Measurements from ENCODE around the gene FAM200B.

FAM200B gene

DNA sequence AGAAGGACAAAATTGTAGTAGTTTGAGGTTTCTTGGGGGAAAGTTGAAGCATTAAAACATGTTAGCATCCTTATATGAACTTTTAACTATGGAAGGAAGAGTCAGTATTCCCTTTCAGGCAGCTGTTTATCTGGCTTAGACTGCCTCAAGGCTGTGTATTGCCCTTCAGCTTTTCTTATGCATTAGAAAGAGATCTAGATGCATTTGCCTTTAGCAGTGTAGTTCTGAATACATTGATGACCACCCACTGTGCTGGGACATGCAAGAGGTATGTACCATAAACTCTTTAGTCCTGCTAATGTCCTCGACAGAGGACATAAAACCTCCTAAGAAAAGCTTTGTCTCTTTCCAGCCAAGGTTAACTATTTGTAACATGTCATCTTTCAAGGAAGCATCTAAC lies 2.9 kb downstream of the FAM200B start:
- no peak overlapping the region for H3K4me3 ChIP-seq (ENCODE audit: low read depth, low read length)
- DNase-seq (ENCODE audit: low read depth) = no peak
- TF ChIP-seq, protein P1, sequence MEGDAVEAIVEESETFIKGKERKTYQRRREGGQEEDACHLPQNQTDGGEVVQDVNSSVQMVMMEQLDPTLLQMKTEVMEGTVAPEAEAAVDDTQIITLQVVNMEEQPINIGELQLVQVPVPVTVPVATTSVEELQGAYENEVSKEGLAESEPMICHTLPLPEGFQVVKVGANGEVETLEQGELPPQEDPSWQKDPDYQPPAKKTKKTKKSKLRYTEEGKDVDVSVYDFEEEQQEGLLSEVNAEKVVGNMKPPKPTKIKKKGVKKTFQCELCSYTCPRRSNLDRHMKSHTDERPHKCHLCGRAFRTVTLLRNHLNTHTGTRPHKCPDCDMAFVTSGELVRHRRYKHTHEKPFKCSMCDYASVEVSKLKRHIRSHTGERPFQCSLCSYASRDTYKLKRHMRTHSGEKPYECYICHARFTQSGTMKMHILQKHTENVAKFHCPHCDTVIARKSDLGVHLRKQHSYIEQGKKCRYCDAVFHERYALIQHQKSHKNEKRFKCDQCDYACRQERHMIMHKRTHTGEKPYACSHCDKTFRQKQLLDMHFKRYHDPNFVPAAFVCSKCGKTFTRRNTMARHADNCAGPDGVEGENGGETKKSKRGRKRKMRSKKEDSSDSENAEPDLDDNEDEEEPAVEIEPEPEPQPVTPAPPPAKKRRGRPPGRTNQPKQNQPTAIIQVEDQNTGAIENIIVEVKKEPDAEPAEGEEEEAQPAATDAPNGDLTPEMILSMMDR (IDR thresholded peaks at IDR 0.05; ENCODE audit: control insufficient read depth, extremely low read depth, insufficient read depth) = no peak

DNA sequence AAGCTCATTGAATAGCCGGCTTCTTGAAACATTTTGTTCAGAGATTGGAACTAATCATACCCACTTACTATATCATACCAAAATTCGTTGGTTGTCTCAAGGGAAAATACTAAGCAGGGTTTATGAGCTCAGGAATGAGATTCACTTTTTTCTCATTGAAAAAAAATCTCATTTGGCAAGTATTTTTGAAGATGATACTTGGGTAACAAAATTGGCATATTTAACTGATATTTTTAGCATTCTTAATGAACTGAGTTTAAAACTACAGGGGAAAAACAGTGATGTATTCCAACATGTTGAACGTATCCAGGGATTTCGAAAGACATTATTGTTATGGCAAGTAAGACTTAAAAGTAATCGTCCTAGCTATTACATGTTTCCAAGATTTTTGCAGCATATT lies 6.4 kb downstream of the FAM200B start:
- no peak for DNase-seq (ENCODE audit: low read depth)
- TF ChIP-seq, protein P1 (IDR thresholded peaks at IDR 0.05; ENCODE audit: control insufficient read depth, extremely low read depth, insufficient read depth) = no peak
- no peak overlapping the region for H3K4me3 ChIP-seq (ENCODE audit: low read depth, low read length)

DNA sequence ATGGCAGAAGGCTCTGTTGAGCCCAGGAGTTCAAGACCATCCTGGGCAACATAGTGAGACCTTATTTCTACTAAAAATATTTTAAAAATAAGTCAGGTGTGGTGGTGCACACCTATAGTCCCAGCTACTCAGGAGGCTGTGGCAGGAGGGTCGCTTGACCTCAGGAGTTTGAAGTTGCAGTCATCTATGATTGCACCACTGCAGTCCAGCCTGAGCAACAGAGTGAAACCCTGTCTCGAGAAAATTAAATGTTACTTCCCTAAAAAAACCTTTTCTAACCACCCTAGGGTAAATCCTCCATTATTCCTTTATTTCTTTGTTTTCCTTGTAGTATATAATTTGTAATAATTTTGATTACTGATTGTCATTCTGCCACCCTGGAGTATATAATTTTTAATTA lies 7.9 kb downstream of the FAM200B start:
- H3K4me3 ChIP-seq (ENCODE audit: low read depth, low read length) = no peak overlapping the region
- TF ChIP-seq, protein P1 (IDR thresholded peaks at IDR 0.05; ENCODE audit: control insufficient read depth, extremely low read depth, insufficient read depth) = no peak
- no peak for DNase-seq (ENCODE audit: low read depth)

DNA sequence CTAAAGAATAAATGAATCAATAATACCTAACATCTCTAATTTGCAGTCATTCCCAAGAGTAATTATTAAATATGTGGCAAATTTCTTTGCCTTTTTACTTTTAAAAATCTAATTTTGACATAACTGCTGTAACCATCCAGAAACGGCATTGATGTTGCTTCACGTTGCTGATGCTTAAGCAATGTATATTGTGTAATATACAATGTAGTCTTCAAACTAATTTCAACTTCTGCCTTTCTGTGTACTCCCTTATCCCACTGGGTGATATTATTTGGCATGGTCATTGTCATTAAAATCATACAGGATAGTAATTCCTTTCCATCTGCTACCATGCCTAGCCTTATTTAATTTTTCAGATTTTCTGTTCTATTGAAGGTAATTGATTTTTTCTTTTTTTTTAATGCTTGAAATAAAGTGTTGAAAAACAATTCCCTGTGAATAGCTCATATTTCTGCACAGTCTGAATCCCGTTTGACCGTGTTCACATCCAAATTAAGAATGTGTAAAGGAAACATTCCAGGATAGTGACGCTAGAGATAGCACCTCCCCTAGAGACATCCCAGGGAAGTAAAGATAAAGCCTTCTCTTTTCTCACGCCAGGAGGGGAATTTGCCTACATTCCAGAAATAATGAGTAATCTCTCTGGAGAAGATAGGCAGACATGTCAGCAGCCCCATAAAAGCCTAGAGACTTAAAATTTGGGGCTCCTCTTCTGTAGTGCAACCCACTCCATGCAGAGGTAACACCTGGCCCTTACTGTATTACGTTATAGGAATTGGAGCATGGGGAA lies 8.6 kb downstream of the FAM200B start:
- TF ChIP-seq, protein P1 (IDR thresholded peaks at IDR 0.05; ENCODE audit: control insufficient read depth, extremely low read depth, insufficient read depth) = no peak
- H3K4me3 ChIP-seq (ENCODE audit: low read depth, low read length) = no peak overlapping the region
- DNase-seq (ENCODE audit: low read depth) = no peak

DNA sequence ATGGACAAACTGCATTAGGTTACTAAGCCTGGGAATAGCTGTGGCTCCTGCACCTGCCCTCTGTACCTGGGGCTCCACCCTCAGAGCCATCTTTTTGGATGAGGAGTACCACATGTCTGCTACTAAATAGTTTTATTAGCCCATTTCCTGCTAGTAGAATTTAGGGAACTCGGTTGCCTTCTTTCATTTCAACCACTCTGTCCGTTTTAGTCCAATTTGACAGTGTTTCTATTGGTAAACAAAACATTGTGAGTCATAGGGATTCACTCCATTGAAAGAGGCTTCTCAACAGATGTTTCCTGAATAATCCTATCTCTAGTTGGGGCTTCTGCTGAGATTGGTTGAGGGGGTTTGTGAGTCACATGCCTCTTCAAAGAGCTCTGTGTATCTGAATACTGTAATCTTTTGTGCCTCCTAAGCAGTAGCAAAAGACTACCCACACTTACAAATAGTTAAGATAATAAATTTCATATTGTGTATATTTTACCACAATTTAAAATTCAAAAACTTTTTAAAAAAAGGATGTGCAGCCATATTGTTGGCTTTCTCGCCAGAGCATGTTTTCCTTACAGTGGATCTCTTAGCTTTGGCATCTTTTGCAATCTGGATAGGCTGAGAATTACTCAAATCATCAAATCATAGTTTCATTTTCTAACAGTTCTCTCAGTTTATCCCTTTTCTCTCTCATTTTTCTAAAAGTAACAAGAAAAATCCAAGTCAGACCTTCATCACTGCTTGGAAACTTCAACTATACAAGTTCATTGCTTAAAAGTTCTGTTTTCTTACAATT lies 9.9 kb downstream of the FAM200B start:
- DNase-seq (ENCODE audit: low read depth) = no peak
- H3K4me3 ChIP-seq (ENCODE audit: low read depth, low read length) = no peak overlapping the region
- TF ChIP-seq, protein P1 (IDR thresholded peaks at IDR 0.05; ENCODE audit: control insufficient read depth, extremely low read depth, insufficient read depth) = no peak

DNA sequence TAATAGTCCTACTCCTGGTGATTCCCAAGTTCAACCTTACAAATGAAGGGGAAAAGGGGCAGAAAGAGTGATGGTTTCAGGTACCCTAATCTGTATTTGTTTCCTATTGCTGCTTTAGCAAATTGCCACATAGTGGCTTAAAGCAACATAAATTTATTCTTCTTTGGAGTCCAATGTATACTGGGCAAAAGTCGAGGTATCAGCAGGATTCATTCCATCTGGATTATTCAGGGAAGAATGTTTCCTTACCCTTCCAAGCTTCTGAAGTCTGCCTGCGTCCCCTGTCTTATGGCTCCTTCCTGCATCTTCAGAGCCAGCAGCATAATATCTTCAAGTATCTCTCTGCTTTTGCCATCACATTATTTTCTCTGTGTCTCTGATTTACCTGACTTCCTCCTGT lies 11.0 kb downstream of the FAM200B start:
- DNase-seq (ENCODE audit: low read depth) = no peak
- H3K4me3 ChIP-seq (ENCODE audit: low read depth, low read length) = no peak overlapping the region
- TF ChIP-seq, protein P1 (IDR thresholded peaks at IDR 0.05; ENCODE audit: control insufficient read depth, extremely low read depth, insufficient read depth) = no peak
